HEK293 (cell line): Measurements from ENCODE around the gene TPD52L1.

Experiments
- CTCF ChIA-PET: fragments of 350-600 bp; formaldehyde crosslinking; extraction: SDS; loops from one replicate; lab custom pipeline; 2021; ENCODE audit warnings: antibody characterized with exemption; lab: Yijun Ruan, JAX
- POLR2A ChIA-PET: fragments of 300-600 bp; formaldehyde crosslinking; extraction: SDS; loops from one replicate; lab custom pipeline; 2020; ENCODE audit warnings: antibody characterized with exemption, inconsistent platforms; lab: Yijun Ruan, JAX
- H3K27ac ChIP-seq: fragments of 200-500 bp; sonication (Bioruptor generic); 2 replicates; pipeline ENCODE4 v1.5.1; 2014; ENCODE audit warnings: low read depth, low read length, control low read depth, inconsistent platforms; ENCODE audit errors: extremely low read depth
- H3K36me3 ChIP-seq, 2 experiments: fragments of 200-500 bp in 1 of 2; sonication (Bioruptor generic) in 1 of 2; 1 replicate in 1 of 2; 2 replicates in 1 of 2; pipeline ENCODE4 v1.5.1; 2014 to 2017; ENCODE audit warnings: inconsistent platforms in 2 of 2, low read length in 2 of 2; ENCODE audit not compliant: control insufficient read depth in 2 of 2, insufficient read depth in 1 of 2
- H3K4me1 ChIP-seq: fragments of 200-500 bp; sonication (Bioruptor generic); 2 replicates; pipeline ENCODE4 v1.5.1; 2014; ENCODE audit warnings: mild to moderate bottlenecking, low read length, inconsistent platforms; ENCODE audit not compliant: control insufficient read depth, insufficient read depth
- H3K4me3 ChIP-seq: 2 replicates; pipeline ENCODE4 v1.5.1; 2011; ENCODE audit warnings: low read depth, mild to moderate bottlenecking, control low read depth, low read length, moderate library complexity
- H3K9me3 ChIP-seq: fragments of 200-500 bp; sonication (Bioruptor generic); 2 replicates; pipeline ENCODE4 v1.5.1; 2014; ENCODE audit warnings: low read depth, low read length, inconsistent platforms; ENCODE audit not compliant: control insufficient read depth, insufficient read depth
- HOXD13 ChIP-seq: sonication (generic); formaldehyde crosslinking; IDR thresholded peaks from 2 replicates; pipeline ENCODE4 v1.8.0; 2022; ENCODE audit warnings: missing genetic modification reagents, borderline replicate concordance
- YY2 ChIP-seq: fragments of 450-650 bp; formaldehyde crosslinking; IDR thresholded peaks from 2 replicates; pipeline ENCODE4 v1.5.1; 2016; ENCODE audit warnings: missing biosample characterization, missing genetic modification characterization
- ZBTB48 ChIP-seq: fragments of 450-650 bp; formaldehyde crosslinking; IDR thresholded peaks from 2 replicates; pipeline ENCODE4 v1.5.1; 2016; ENCODE audit warnings: missing biosample characterization, missing genetic modification characterization
- ZBTB7A ChIP-seq: fragments of 450-650 bp; formaldehyde crosslinking; IDR thresholded peaks from 2 replicates; pipeline ENCODE4 v1.5.1; 2016; ENCODE audit warnings: low read depth, missing biosample characterization, missing genetic modification characterization
- ZBTB8A ChIP-seq: fragments of 450-650 bp; formaldehyde crosslinking; IDR thresholded peaks from 2 replicates; pipeline ENCODE4 v1.5.1; 2016; ENCODE audit warnings: missing biosample characterization, missing genetic modification characterization
- ZNF112 ChIP-seq: fragments of 450-650 bp; formaldehyde crosslinking; IDR thresholded peaks from 2 replicates; pipeline ENCODE4 v1.5.0; 2017; ENCODE audit warnings: missing biosample characterization, missing genetic modification characterization
- ZNF140 ChIP-seq: fragments of 450-650 bp; formaldehyde crosslinking; IDR thresholded peaks from 2 replicates; pipeline ENCODE4 v1.5.1; 2016; ENCODE audit warnings: missing biosample characterization, missing genetic modification characterization
- ZNF223 ChIP-seq: fragments of 450-650 bp; formaldehyde crosslinking; IDR thresholded peaks from 2 replicates; pipeline ENCODE4 v1.5.1; 2016; ENCODE audit warnings: missing biosample characterization, missing genetic modification characterization
- ZNF239 ChIP-seq: fragments of 450-650 bp; formaldehyde crosslinking; IDR thresholded peaks from 2 replicates; pipeline ENCODE4 v1.5.1; 2016; ENCODE audit warnings: missing biosample characterization, missing genetic modification characterization
- ZNF335 ChIP-seq: fragments of 450-650 bp; formaldehyde crosslinking; conservative IDR thresholded peaks from 2 replicates; pipeline ENCODE4 v1.5.1; 2016; ENCODE audit warnings: missing biosample characterization, missing genetic modification characterization
- ZNF354C ChIP-seq: fragments of 450-650 bp; formaldehyde crosslinking; IDR thresholded peaks from 2 replicates; pipeline ENCODE4 v1.5.1; 2016; ENCODE audit warnings: missing biosample characterization, missing genetic modification characterization, low read depth, borderline replicate concordance
- ZNF404 ChIP-seq: fragments of 450-650 bp; formaldehyde crosslinking; IDR thresholded peaks from 2 replicates; pipeline ENCODE4 v1.5.1; 2017; ENCODE audit warnings: missing biosample characterization, missing genetic modification characterization
- ZNF510 ChIP-seq: fragments of 450-650 bp; formaldehyde crosslinking; IDR thresholded peaks from 2 replicates; pipeline ENCODE4 v1.5.1; 2018; ENCODE audit warnings: mild to moderate bottlenecking, missing genetic modification characterization, missing biosample characterization; ENCODE audit not compliant: insufficient replicate concordance
- ZNF555 ChIP-seq: fragments of 450-650 bp; formaldehyde crosslinking; conservative IDR thresholded peaks from 2 replicates; pipeline ENCODE4 v1.5.1; 2017; ENCODE audit warnings: missing biosample characterization, mild to moderate bottlenecking, missing genetic modification characterization, inconsistent platforms
- ZNF596 ChIP-seq: fragments of 450-650 bp; IDR thresholded peaks from 2 replicates; pipeline ENCODE4 v1.5.0; 2018; ENCODE audit warnings: missing biosample characterization, mild to moderate bottlenecking, missing genetic modification characterization, moderate library complexity
- ZNF660 ChIP-seq: fragments of 450-650 bp; IDR thresholded peaks from 2 replicates; pipeline ENCODE4 v1.5.1; 2018; ENCODE audit warnings: missing biosample characterization, mild to moderate bottlenecking, missing genetic modification characterization
- ZNF677 ChIP-seq: fragments of 450-650 bp; IDR thresholded peaks from 2 replicates; pipeline ENCODE4 v1.5.0; 2018; ENCODE audit warnings: missing biosample characterization, mild to moderate bottlenecking, missing genetic modification characterization, moderate library complexity
- ZNF701 ChIP-seq: fragments of 450-650 bp; formaldehyde crosslinking; IDR thresholded peaks from 2 replicates; pipeline ENCODE4 v1.5.1; 2016; ENCODE audit warnings: missing biosample characterization, missing genetic modification characterization
- ZSCAN30 ChIP-seq: fragments of 450-650 bp; IDR thresholded peaks from 2 replicates; pipeline ENCODE4 v1.5.1; 2018; ENCODE audit warnings: missing biosample characterization, mild to moderate bottlenecking, missing genetic modification characterization, moderate library complexity
- TF ChIP-seq, protein P1 (sequence below): fragments of 450-650 bp; formaldehyde crosslinking; IDR thresholded peaks from 2 replicates; pipeline ENCODE4 v1.5.1; 2016; ENCODE audit warnings: missing biosample characterization, missing genetic modification characterization
- TF ChIP-seq, protein P2 (sequence below): fragments of 450-650 bp; formaldehyde crosslinking; IDR thresholded peaks from 2 replicates; pipeline ENCODE4 v1.5.1; 2016; ENCODE audit warnings: missing biosample characterization, missing genetic modification characterization
- TF ChIP-seq, protein P3 (sequence below): fragments of 450-650 bp; formaldehyde crosslinking; IDR thresholded peaks from 2 replicates; pipeline ENCODE4 v1.5.1; 2016; ENCODE audit warnings: missing biosample characterization, missing genetic modification characterization

Gene TPD52L1

DNA sequence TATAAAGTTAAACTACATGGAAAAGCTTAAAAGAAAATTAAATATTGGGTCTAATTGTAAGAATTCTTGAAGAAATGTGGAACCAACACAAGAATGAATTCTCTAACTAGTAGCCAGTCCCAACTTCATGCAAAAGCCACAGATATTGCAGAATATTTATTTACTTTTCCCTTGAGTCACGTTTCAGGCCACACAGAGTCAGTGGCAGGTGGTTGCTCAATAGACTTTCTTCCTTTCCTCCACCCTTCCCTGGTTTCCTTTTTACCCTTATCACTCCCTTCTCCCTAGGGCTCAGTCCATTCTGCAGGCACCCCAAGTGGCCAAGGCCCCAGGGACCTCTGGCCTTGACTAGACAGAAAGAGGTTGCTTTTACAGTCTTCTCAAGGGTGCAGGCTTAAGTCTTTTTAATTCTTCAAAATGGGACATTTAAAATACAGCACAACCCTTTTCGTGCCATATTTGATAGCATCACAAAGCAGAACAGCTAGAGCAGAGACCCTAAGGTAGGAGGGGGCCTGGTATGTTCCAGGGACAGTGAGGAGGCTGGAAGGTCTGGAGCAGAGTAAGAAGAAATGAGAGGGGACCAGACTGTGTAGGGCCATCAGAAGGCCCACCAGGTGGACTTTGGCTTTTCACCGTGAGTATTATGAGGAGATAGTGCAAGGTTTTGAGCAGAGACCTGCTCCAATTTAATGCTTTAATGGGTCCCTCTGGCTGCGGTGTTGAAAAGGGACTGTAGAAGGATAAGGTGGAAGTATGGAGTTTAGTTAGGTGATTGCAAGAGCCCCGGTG is 83.2 kb downstream of the TPD52L1 start:
- Histone ChIP-seq H3K27ac (no peak overlapping the region), H3K4me3 (no peak overlapping the region), H3K36me3 (no peaks in the 10 kb centered on the region), H3K9me3 (no peaks in the 10 kb centered on the region), H3K4me1 (peaks cover under 1% of the 10 kb centered on the region; the same call in 1 of the 2 replicates)
- POLR2A ChIA-PET = no interaction called here
- CTCF ChIA-PET = interaction anchor here (1.0 kb wide), 1 partner anchor 85 kb away, joined by 3 read pairs; no protein-coding TSS in a partner anchor
- TF ChIP-seq, protein P1, sequence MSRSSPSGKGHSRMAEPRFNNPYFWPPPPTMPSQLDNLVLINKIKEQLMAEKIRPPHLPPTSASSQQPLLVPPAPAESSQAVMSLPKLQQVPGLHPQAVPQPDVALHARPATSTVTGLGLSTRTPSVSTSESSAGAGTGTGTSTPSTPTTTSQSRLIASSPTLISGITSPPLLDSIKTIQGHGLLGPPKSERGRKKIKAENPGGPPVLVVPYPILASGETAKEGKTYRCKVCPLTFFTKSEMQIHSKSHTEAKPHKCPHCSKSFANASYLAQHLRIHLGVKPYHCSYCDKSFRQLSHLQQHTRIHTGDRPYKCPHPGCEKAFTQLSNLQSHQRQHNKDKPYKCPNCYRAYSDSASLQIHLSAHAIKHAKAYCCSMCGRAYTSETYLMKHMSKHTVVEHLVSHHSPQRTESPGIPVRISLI (tag by site-specific recombination) = no peak
- TF ChIP-seq ZNF555 (tag by site-specific recombination) (no peak), ZBTB8A (no peak), ZNF335 (no peak), ZNF596 (no peak), ZNF677 (no peak), YY2 (tag by site-specific recombination) (no peak), ZNF660 (tag by site-specific recombination) (no peak), ZNF701 (tag by site-specific recombination) (no peak), ZNF404 (no peak), ZNF239 (no peak)
- TF ChIP-seq, protein P2, sequence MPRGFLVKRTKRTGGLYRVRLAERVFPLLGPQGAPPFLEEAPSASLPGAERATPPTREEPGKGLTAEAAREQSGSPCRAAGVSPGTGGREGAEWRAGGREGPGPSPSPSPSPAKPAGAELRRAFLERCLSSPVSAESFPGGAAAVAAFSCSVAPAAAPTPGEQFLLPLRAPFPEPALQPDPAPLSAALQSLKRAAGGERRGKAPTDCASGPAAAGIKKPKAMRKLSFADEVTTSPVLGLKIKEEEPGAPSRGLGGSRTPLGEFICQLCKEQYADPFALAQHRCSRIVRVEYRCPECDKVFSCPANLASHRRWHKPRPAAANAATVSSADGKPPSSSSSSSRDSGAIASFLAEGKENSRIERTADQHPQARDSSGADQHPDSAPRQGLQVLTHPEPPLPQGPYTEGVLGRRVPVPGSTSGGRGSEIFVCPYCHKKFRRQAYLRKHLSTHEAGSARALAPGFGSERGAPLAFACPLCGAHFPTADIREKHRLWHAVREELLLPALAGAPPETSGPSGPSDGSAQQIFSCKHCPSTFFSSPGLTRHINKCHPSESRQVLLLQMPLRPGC = no peak

DNA sequence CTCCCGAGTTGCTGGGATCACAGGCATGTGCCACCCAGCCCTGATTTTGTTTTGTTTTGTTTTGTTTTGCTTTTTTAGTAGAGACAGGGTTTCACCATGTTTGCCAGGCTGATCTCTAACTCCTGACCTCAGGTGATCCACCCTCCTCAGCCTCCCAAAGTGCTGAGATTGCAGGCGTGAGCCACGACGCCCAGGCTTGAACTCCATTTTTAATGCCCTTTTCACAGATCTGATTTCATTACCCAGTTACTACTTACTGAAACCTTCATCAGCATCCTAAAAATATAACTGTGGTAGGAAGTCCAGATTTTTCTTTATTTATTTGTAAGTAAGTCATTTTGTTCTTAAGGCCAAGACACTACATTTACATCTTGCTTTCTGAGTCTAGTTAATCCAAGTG is 84.2 kb downstream of the TPD52L1 start:
- no peaks in the 10 kb centered on the region for H3K9me3 ChIP-seq
- TF ChIP-seq ZSCAN30 (tag by site-specific recombination) (no peak), ZNF354C (tag by site-specific recombination) (no peak), HOXD13 (CRISPR knock-in tag) (no peak)
- TF ChIP-seq, protein P3, sequence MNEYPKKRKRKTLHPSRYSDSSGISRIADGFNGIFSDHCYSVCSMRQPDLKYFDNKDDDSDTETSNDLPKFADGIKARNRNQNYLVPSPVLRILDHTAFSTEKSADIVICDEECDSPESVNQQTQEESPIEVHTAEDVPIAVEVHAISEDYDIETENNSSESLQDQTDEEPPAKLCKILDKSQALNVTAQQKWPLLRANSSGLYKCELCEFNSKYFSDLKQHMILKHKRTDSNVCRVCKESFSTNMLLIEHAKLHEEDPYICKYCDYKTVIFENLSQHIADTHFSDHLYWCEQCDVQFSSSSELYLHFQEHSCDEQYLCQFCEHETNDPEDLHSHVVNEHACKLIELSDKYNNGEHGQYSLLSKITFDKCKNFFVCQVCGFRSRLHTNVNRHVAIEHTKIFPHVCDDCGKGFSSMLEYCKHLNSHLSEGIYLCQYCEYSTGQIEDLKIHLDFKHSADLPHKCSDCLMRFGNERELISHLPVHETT = no peak
- TF ChIP-seq, all 188 proteins: peak for 0
- Histone ChIP-seq H3K4me3 (no peak overlapping the region), H3K36me3 (no peaks in the 10 kb centered on the region), H3K27ac (no peak overlapping the region), H3K4me1 (no peaks in the 10 kb centered on the region)
- CTCF ChIA-PET = no interaction called here
- POLR2A ChIA-PET = no interaction called here

DNA sequence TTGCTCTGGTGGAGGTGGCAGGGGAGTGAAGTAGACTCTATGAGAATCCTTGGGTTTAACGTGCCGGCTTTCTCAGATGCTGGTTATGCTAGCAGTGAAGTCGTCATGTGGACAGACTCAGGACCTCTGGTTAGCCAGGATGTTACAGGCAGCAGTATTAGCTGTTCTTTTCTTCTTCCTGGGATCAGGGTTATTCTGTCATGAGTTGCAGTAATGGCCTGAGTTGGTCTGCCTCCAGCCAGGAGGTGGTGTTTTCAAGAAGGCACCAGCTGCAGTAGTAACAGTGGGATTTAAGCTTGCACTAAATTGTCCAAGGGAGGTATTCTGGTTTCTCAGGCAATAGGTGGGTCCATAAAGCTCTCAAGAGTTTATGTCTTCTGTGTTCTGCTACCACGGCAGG is 91.5 kb downstream of the TPD52L1 start:
- Histone ChIP-seq H3K9me3 (no peaks in the 10 kb centered on the region), H3K27ac (no peak overlapping the region), H3K36me3 (no peaks in the 10 kb centered on the region), H3K4me3 (no peak overlapping the region), H3K4me1 (peaks cover 5% of the 10 kb centered on the region; the same call in 1 of the 2 replicates)
- ChIA-PET CTCF (interaction anchor here (0.6 to 1.2 kb wide), 4 partner anchors 10 to 356 kb away, joined by 3 to 4 read pairs (median 3); no protein-coding TSS in a partner anchor), POLR2A (interaction anchor here (1.0 kb wide), 1 partner anchor 82 kb away, joined by 4 read pairs; no protein-coding TSS in a partner anchor)
- TF ChIP-seq ZNF112 (tag by site-specific recombination) (no peak), ZNF140 (tag by site-specific recombination) (no peak), ZBTB48 (tag by site-specific recombination) (no peak), ZNF223 (tag by site-specific recombination) (no peak), ZBTB7A (tag by site-specific recombination) (no peak), ZNF510 (no peak)
- TF ChIP-seq, all 188 proteins: peak for 0
